Activated naive CD8-positive, alpha-beta T cell treated with anti-CD3 and anti-CD28 coated beads, Interleukin-2, amount 10 ng/mL, durations not matched to agents 7 days and 5 days (primary cell): ENCODE data around the gene SNAP25. TPM values are rescaled to one million over a fixed set of nuclear protein-coding genes. Genes with fewer than 3 reads are reported as not detected.

Experiments used
- ATAC-seq: fragments of 150-1000 bp; cut with Tn5 transposase; one replicate; pipeline ENCODE4 v1.10.0; 2021; ENCODE audit warnings: low read depth, moderate library complexity
- POLR2A ChIA-PET: fragments of 350-600 bp; sonication (Branson Sonifier 250); formaldehyde crosslinking; loops from one replicate; lab custom pipeline; 2021; ENCODE audit warnings: antibody characterized with exemption; lab: Charles Lee
- DNase-seq: peaks from one replicate; pipeline ENCODE4 v3.0.0; 2021
- H3K27ac Mint-ChIP-seq: one replicate; pipeline ENCODE4 v1.8.0; 2022; ENCODE audit warnings: mild to moderate bottlenecking, mixed read lengths
- H3K27me3 Mint-ChIP-seq: one replicate; pipeline ENCODE4 v1.8.0; 2022; ENCODE audit warnings: mild to moderate bottlenecking, moderate library complexity, mixed read lengths
- H3K36me3 Mint-ChIP-seq: one replicate; pipeline ENCODE4 v1.8.0; 2021; ENCODE audit warnings: mild to moderate bottlenecking, mixed read lengths
- H3K4me1 Mint-ChIP-seq: one replicate; pipeline ENCODE4 v1.8.0; 2021; ENCODE audit warnings: mixed read lengths
- H3K4me3 Mint-ChIP-seq: one replicate; pipeline ENCODE4 v1.8.0; 2022; ENCODE audit warnings: mild to moderate bottlenecking, moderate library complexity, mixed read lengths
- H3K9me3 Mint-ChIP-seq: one replicate; pipeline ENCODE4 v1.8.0; 2021; ENCODE audit warnings: mixed read lengths
- total RNA-seq, 2 experiments: library from RNA; stranded (reverse); gene quantifications; one replicate each; pipeline ENCODE4 v1.2.3, GENCODE V29; 2021

The SNAP25 gene
- total RNA-seq, 2 experiments from 2014 or later = not detected

GRCh38 chr20:10308652-10309051 is 90.0 kb downstream of the SNAP25 start:
- H3K9me3 Mint-ChIP-seq = no peaks in the 10 kb centered on the region
- H3K4me1 Mint-ChIP-seq = peaks cover 7% of the 10 kb centered on the region
- no peak for ATAC-seq
- H3K27me3 Mint-ChIP-seq = peaks cover 39% of the 10 kb centered on the region
- POLR2A ChIA-PET = no interaction called here
- no peaks in the 10 kb centered on the region for H3K36me3 Mint-ChIP-seq
- no peak for DNase-seq
- H3K4me3 Mint-ChIP-seq = no peak overlapping the region
- H3K27ac Mint-ChIP-seq = no peak overlapping the region

GRCh38 chr20:10309326-10309725 is 90.7 kb downstream of the SNAP25 start:
- Mint-ChIP-seq H3K27ac (no peak overlapping the region), H3K4me3 (no peak overlapping the region), H3K36me3 (no peaks in the 10 kb centered on the region), H3K4me1 (peaks cover 7% of the 10 kb centered on the region), H3K27me3 (peaks cover 35% of the 10 kb centered on the region), H3K9me3 (no peaks in the 10 kb centered on the region)
- ATAC-seq (no peak), DNase-seq (no peak)
- POLR2A ChIA-PET = no interaction called here

- POLR2A ChIA-PET = no interaction called here
- Mint-ChIP-seq H3K27ac (no peak overlapping the region), H3K4me1 (peaks cover 1% of the 10 kb centered on the region), H3K9me3 (peaks cover 1% of the 10 kb centered on the region), H3K4me3 (no peak overlapping the region), H3K36me3 (no peaks in the 10 kb centered on the region), H3K27me3 (peaks cover 30% of the 10 kb centered on the region)
- ATAC-seq (no peak), DNase-seq (no peak)
These were observed 93.5 kb downstream of the SNAP25 start for GRCh38 chr20:10312111-10312510.

DNA sequence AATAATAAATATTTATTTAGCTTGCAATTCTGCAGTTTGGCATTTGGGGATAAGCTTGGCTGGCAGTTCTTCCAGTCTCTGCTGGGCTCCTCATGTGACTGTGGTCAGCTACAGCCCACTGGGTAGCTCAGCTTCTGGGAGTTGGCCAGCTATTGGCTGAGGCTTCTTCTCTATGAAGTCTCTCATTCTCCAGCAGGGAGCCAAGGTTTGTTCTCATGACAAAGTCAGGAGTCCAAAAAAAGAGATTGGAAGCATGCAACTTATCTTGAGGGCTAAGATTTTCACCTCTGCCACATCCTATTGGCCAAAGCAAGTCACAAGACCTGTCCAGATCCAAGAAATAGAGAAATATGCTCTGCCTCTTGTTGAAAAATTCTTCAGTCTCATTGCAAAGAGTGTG is 94.6 kb downstream of the SNAP25 start:
- peaks cover 1% of the 10 kb centered on the region for H3K9me3 Mint-ChIP-seq
- POLR2A ChIA-PET = no interaction called here
- no peaks in the 10 kb centered on the region for H3K4me1 Mint-ChIP-seq
- H3K27me3 Mint-ChIP-seq = peaks cover 28% of the 10 kb centered on the region
- no peak for DNase-seq
- no peaks in the 10 kb centered on the region for H3K36me3 Mint-ChIP-seq
- no peak for ATAC-seq
- no peak overlapping the region for H3K27ac Mint-ChIP-seq
- no peak overlapping the region for H3K4me3 Mint-ChIP-seq

DNA sequence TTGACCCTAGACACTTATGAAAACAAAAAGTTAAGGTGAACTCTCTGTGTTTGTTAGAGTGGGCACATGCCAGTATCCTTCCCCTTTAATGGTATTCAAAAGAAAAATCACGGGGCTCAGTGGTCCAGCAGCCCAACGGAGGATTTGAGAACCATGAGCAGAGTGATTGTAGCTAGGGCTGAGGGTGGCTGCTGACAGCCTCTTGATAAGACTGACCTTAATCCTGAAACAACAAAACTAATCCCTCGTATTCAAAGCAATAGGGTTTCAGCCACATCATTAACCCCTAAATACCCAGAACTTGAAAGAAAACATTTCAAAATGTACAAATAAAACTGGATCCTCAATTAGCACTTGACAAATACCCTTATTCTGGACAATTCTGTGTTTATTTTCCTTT is 95.1 kb downstream of the SNAP25 start:
- POLR2A ChIA-PET = no interaction called here
- no peak overlapping the region for H3K27ac Mint-ChIP-seq
- H3K36me3 Mint-ChIP-seq = no peaks in the 10 kb centered on the region
- peaks cover 2% of the 10 kb centered on the region for H3K4me1 Mint-ChIP-seq
- peaks cover 25% of the 10 kb centered on the region for H3K27me3 Mint-ChIP-seq
- DNase-seq (no peak), ATAC-seq (no peak)
- H3K9me3 Mint-ChIP-seq = peaks cover 1% of the 10 kb centered on the region
- no peak overlapping the region for H3K4me3 Mint-ChIP-seq

- peaks cover 2% of the 10 kb centered on the region for H3K4me1 Mint-ChIP-seq
- no peak overlapping the region for H3K4me3 Mint-ChIP-seq
- peaks cover 22% of the 10 kb centered on the region for H3K27me3 Mint-ChIP-seq
- ATAC-seq (no peak), DNase-seq (no peak)
- no peak overlapping the region for H3K27ac Mint-ChIP-seq
- POLR2A ChIA-PET = no interaction called here
- H3K36me3 Mint-ChIP-seq = no peaks in the 10 kb centered on the region
- H3K9me3 Mint-ChIP-seq = peaks cover 1% of the 10 kb centered on the region
These were observed 95.6 kb downstream of the SNAP25 start for GRCh38 chr20:10314198-10314597.

GRCh38 chr20:10315138-10315537 is 96.5 kb downstream of the SNAP25 start:
- H3K9me3 Mint-ChIP-seq = peaks cover 1% of the 10 kb centered on the region
- POLR2A ChIA-PET = no interaction called here
- H3K4me3 Mint-ChIP-seq = no peak overlapping the region
- H3K27ac Mint-ChIP-seq = no peak overlapping the region
- no peaks in the 10 kb centered on the region for H3K36me3 Mint-ChIP-seq
- H3K27me3 Mint-ChIP-seq = peaks cover 17% of the 10 kb centered on the region
- H3K4me1 Mint-ChIP-seq = peaks cover 2% of the 10 kb centered on the region
- DNase-seq = no peak
- no peak for ATAC-seq

- H3K4me3 Mint-ChIP-seq = no peak overlapping the region
- POLR2A ChIA-PET = no interaction called here
- H3K36me3 Mint-ChIP-seq = no peaks in the 10 kb centered on the region
- DNase-seq (no peak), ATAC-seq (no peak)
- no peak overlapping the region for H3K27ac Mint-ChIP-seq
- peaks cover 1% of the 10 kb centered on the region for H3K9me3 Mint-ChIP-seq
- peaks cover 15% of the 10 kb centered on the region for H3K27me3 Mint-ChIP-seq
- H3K4me1 Mint-ChIP-seq = peaks cover 2% of the 10 kb centered on the region
These were observed 98.0 kb downstream of the SNAP25 start for GRCh38 chr20:10316582-10316981.

- Mint-ChIP-seq H3K36me3 (no peaks in the 10 kb centered on the region), H3K4me1 (peaks cover 2% of the 10 kb centered on the region), H3K4me3 (no peak overlapping the region), H3K9me3 (peaks cover 1% of the 10 kb centered on the region), H3K27ac (no peak overlapping the region), H3K27me3 (peaks cover 12% of the 10 kb centered on the region)
- no peak for DNase-seq
- ATAC-seq = no peak
- POLR2A ChIA-PET = no interaction called here
These were observed 99.8 kb downstream of the SNAP25 start for GRCh38 chr20:10318291-10319024.

DNA sequence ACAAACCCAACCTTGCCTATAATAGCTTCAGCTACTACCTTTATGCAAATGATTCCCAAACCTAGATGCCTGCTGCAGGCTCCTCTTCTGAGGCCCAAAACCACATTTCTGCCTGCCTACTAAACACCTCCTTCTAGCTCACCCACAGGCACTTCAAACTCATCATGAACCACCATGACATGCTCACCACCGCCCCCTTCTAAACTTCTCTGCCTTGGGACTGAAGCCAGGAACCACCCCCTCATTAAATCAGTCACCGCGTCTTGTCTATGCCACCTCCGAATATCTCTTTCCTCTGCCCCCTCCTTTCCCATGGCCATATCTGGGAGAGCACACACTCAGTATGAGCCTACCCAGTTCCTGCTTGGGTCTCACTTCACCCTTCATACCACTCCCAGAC is 101.2 kb downstream of the SNAP25 start:
- no peak for ATAC-seq
- Mint-ChIP-seq H3K36me3 (no peaks in the 10 kb centered on the region), H3K4me3 (no peak overlapping the region), H3K27ac (no peak overlapping the region), H3K27me3 (peaks cover 10% of the 10 kb centered on the region), H3K4me1 (peaks cover 2% of the 10 kb centered on the region), H3K9me3 (peaks cover 1% of the 10 kb centered on the region)
- DNase-seq = no peak
- POLR2A ChIA-PET = no interaction called here

DNA sequence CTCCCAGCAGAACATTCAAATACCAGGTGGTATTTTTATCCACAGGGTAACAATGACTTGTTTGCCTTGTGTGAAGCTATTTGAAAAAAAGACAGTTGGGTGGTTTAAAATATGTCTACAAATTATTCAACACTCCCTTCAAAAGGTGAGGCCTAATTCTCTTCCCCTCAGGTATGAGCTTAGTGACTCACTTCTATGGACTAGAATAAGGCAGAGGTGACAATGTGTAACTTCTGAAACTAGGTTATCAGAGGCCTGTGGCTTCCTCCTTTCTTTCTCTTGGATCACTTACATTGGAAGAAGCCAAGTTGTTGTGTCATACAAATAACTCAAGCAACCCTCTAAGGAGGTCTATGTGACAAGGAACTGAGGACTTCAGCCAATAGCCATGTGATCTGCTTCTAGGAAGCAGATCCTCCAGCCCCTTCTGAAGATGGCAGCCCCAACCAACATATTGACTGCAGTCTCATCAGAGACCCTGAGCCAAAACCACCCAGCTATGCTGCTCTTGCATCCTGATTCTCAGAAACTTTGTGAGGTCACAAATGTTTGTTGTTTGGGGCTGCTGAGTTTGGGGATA is 102.6 kb downstream of the SNAP25 start:
- H3K27me3 Mint-ChIP-seq = peaks cover 3% of the 10 kb centered on the region
- peaks cover 2% of the 10 kb centered on the region for H3K4me1 Mint-ChIP-seq
- no peaks in the 10 kb centered on the region for H3K9me3 Mint-ChIP-seq
- POLR2A ChIA-PET = no interaction called here
- no peak overlapping the region for H3K27ac Mint-ChIP-seq
- H3K36me3 Mint-ChIP-seq = no peaks in the 10 kb centered on the region
- DNase-seq = no peak
- no peak for ATAC-seq
- no peak overlapping the region for H3K4me3 Mint-ChIP-seq

DNA sequence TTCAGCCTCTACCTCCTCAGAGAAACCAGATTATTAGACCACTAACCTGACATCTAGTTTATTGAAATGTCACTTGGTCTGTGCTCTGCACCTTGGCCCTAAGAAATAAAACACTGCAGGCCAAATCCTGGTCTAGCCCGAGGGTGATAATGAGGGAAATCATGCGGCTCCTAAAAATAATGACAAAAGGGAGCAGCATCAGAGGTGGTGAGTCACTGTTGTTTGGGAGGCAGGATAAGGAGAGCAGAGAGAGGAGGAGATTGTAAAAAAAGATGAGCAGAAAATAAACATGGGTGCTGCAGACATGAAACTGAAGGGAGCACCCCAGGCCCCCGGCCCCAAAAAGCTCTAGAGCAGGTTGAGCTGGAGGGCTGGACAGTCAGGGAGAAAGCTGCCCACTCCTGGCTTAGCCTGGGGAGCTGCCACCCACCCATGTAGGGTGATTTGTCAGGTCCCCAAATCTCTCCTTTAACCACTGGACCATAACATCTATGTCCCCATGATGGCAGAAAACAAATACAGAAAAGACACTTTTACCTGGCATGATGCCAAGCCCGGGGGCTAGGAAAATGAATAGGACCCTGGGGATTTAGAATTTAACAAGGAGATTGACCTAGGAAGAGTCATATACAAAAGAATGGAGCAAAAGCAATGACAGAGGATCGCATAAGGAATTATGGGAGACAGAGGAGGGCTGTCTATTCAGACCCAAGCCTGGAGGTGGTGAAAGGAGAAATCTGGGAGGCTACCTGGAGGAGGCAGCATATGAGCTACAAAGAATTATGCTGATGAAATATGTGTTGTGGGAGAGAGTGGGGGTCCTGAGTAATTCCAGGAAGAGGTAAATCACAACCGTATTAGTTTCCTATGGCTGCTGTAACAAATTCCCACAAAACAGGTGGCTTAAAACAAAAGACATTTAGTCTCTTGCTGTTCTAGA is 103.7 kb downstream of the SNAP25 start:
- ATAC-seq (no peak), DNase-seq (no peak)
- H3K27ac Mint-ChIP-seq = peak overlapping the region; percentile 31
- no peaks in the 10 kb centered on the region for H3K9me3 Mint-ChIP-seq
- POLR2A ChIA-PET = no interaction called here
- H3K4me1 Mint-ChIP-seq = peaks cover 2% of the 10 kb centered on the region
- H3K36me3 Mint-ChIP-seq = no peaks in the 10 kb centered on the region
- peaks cover 1% of the 10 kb centered on the region for H3K27me3 Mint-ChIP-seq
- H3K4me3 Mint-ChIP-seq = no peak overlapping the region

DNA sequence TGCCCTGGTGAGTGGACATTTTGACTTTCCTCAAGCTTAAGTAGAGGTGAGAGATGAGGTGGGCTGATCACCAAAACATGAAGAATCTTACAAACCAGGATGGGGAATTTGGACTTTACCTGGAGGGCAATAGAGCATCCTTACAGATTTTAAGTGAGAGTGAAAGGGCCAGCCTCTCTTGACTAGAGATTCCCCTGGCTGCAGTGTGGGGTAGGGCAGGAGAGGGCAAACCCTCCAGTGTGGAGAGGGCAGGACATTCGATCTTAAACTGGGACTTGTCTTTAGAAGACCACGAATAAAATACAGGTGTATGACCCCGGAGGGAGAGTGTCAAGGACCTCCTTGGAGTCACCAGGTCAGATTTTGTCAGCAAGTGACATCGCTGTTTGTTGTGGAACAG is 105.1 kb downstream of the SNAP25 start:
- POLR2A ChIA-PET = no interaction called here
- no peak for ATAC-seq
- Mint-ChIP-seq H3K4me1 (no peaks in the 10 kb centered on the region), H3K4me3 (no peak overlapping the region), H3K9me3 (no peaks in the 10 kb centered on the region), H3K27ac (no peak overlapping the region), H3K27me3 (peaks cover 1% of the 10 kb centered on the region), H3K36me3 (no peaks in the 10 kb centered on the region)
- DNase-seq = no peak
